Peyer's patch (tissue), 4 donors: Measurements from ENCODE around the gene CEP85L. TPM values are rescaled to one million over a fixed set of nuclear protein-coding genes. Genes with fewer than 3 reads are reported as not detected.

Experiments used
- DNase-seq, 3 donors: peaks; one replicate each; pipeline ENCODE4 v3.0.0-alpha.2; 2017 to 2019
- H3K27ac ChIP-seq, 4 donors: fragments of 200-600 bp; sonication (generic); one replicate each; pipeline ENCODE4 v1.5.1; 2016 to 2019
- H3K27me3 ChIP-seq, 2 donors: fragments of 200-600 bp; sonication (generic); one replicate each; pipeline ENCODE4 v1.5.1; 2019
- H3K36me3 ChIP-seq, 3 donors: fragments of 200-600 bp; sonication (generic); one replicate each; pipeline ENCODE4 v1.5.1; 2016 to 2019
- H3K4me1 ChIP-seq, 4 donors: fragments of 200-600 bp; sonication (generic); one replicate each; pipeline ENCODE4 v1.5.1; 2016 to 2019
- H3K4me3 ChIP-seq, 4 donors: fragments of 200-600 bp; sonication (generic); 1 replicate in 3 of 4; 2 replicates in 1 of 4; pipeline ENCODE4 v1.5.1; 2016 to 2019; ENCODE audit warnings: mild to moderate bottlenecking in 1 of 4
- H3K9me3 ChIP-seq, 4 donors: fragments of 200-600 bp; sonication (generic); one replicate each; pipeline ENCODE4 v1.5.1; 2016 to 2019; ENCODE audit warnings: mild to moderate bottlenecking in 1 of 4
- POLR2A ChIP-seq, 2 donors: fragments of 450-650 bp; IDR thresholded peaks; one replicate each; pipeline ENCODE4 v1.5.1; 2017; ENCODE audit warnings: antibody characterized with exemption in 2 of 2, mild to moderate bottlenecking in 2 of 2, moderate library complexity in 2 of 2
- total RNA-seq, 4 donors: library from RNA; depleted of rRNA; stranded (reverse); fragments of >200 nt; gene quantifications; one replicate each; pipeline ENCODE4 v1.1.0, GENCODE V29; 2016
- TF ChIP-seq, protein P1 (sequence below), 6 experiments: fragments of 450-650 bp in 4 of 6; fragments of 200-600 bp in 2 of 6; sonication (generic) in 1 of 6; IDR thresholded peaks; one replicate each; pipeline ENCODE4 v1.5.1; 2017 to 2019; ENCODE audit warnings: antibody characterized with exemption in 6 of 6, mild to moderate bottlenecking in 3 of 6, moderate library complexity in 1 of 6

The CEP85L gene
- total RNA-seq, 4 donors from 2014 or later = 3.2 to 22.3 (median 7.5) TPM

DNA sequence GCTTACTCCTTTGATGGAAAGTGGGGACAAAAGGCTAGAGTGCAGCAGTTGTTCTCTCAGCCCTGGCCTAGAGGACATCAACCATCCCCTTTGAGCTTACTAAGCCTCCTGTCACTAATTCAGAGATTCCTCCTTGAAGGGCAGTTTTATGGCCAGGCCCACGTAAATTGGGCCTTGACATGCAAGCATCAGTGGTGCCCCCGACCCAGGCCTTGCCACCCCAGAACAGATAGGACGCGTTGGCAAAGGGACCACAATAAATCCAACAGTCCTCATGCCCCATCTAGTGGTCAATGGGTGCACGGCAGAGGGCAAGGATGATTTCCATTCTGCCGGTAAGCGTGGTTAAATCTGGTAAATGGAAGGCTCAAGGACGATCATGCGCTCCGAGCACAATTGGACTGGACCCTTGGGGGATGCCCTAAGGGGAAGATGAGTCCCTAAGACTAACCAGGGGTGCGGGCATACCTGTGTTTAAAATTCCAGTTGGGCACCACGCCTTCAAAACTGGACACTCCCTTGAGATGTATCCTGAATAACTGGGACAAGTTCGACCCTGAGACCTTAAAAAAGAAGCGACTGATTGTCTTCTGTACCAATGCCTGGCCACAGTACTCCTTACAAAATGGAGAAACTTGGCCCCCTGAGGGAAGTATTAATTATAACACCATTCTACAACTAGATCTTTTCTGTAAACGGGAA lies 32.6 kb downstream of the CEP85L start:
- DNase-seq = peak; percentile 62 to 85 (median 66)
- TF ChIP-seq POLR2A (IDR thresholded peaks at IDR 0.05) = no peak
- TF ChIP-seq, protein P1, sequence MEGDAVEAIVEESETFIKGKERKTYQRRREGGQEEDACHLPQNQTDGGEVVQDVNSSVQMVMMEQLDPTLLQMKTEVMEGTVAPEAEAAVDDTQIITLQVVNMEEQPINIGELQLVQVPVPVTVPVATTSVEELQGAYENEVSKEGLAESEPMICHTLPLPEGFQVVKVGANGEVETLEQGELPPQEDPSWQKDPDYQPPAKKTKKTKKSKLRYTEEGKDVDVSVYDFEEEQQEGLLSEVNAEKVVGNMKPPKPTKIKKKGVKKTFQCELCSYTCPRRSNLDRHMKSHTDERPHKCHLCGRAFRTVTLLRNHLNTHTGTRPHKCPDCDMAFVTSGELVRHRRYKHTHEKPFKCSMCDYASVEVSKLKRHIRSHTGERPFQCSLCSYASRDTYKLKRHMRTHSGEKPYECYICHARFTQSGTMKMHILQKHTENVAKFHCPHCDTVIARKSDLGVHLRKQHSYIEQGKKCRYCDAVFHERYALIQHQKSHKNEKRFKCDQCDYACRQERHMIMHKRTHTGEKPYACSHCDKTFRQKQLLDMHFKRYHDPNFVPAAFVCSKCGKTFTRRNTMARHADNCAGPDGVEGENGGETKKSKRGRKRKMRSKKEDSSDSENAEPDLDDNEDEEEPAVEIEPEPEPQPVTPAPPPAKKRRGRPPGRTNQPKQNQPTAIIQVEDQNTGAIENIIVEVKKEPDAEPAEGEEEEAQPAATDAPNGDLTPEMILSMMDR (IDR thresholded peaks at IDR 0.05) = peak; percentile 58 to 88 (median 80)

DNA sequence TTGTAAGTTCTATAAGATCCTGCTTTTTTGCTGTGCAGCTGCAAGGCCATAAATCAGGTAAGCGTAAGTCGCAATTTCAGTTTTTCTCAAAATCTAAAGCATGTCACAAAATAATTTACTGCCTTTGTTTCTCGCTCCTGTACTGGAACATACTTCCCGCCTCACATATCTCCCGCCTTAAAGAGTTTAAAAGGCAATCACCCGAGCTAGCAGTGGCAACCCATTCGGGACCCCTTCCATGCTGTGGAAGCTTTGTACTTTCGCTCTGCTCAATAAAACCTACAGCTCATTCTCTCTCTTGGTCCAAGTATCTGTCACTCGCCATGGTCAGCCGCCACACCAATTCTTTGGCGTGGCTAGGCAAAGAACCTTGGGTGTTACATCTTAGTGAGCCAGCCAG lies 34.0 kb downstream of the CEP85L start:
- H3K27me3 ChIP-seq = no peaks in the 10 kb centered on the region
- no peak overlapping the region for H3K4me3 ChIP-seq
- H3K4me1 ChIP-seq = no peaks in the 10 kb centered on the region
- TF ChIP-seq, protein P1 (IDR thresholded peaks at IDR 0.05) = no peak
- TF ChIP-seq POLR2A (IDR thresholded peaks at IDR 0.05) = no peak
- no peak overlapping the region for H3K27ac ChIP-seq
- H3K9me3 ChIP-seq = no peaks in the 10 kb centered on the region
- DNase-seq = no peak
- H3K36me3 ChIP-seq = no peaks in the 10 kb centered on the region

More for the DNA sequence above, 32.6 kb downstream of the CEP85L start:
- Histone ChIP-seq H3K27me3 (no peaks in the 10 kb centered on the region), H3K4me1 (no peaks in the 10 kb centered on the region), H3K9me3 (no peaks in the 10 kb centered on the region), H3K27ac (no peak overlapping the region), H3K36me3 (no peaks in the 10 kb centered on the region), H3K4me3 (no peak overlapping the region)

DNA sequence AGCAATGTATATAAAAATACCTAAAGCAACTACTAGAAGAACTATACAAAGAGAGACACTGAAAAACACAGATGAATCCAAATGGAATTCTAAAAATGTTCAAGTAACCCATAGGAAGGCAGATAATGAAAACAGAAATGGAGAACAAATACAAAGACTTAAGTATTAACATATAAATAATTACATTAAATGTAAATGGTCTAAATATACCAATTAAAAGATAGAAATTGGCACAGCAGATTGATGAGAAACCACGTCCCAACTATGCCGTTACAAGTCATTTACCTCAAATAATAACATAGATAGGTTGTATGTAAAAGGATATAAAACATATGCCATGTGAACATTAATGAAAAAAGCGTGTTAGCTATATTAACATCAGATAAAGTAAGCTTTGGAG lies 40.1 kb downstream of the CEP85L start:
- no peak for DNase-seq

DNA sequence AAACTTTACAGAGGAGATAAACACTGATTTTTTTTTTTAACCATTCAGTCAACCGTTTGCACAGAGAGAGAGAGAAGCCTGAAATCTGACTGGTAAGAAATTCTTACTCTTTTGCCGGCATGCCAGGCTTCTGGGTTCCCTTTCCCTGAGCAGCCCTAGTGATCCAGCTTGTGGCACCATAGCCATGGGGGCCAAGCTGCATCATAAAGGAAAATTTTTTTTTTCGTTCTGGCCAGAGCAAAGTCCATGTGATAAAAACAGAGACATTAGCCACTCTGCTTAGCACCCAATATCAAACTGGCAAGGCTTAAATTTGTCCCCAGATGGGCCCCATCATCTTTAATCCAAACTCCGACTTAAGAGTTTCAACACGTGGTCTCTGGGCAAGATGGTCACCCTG lies 44.5 kb downstream of the CEP85L start:
- H3K4me3 ChIP-seq = no peak overlapping the region
- H3K36me3 ChIP-seq = no peaks in the 10 kb centered on the region
- TF ChIP-seq POLR2A (IDR thresholded peaks at IDR 0.05) = no peak
- TF ChIP-seq, protein P1 (IDR thresholded peaks at IDR 0.05) = no peak
- H3K9me3 ChIP-seq = no peaks in the 10 kb centered on the region
- peaks cover 0 to 5% (median 0%) of the 10 kb centered on the region in 4 donors for H3K4me1 ChIP-seq
- DNase-seq = no peak
- no peak overlapping the region for H3K27ac ChIP-seq
- no peaks in the 10 kb centered on the region for H3K27me3 ChIP-seq

More for the DNA sequence above, 40.1 kb downstream of the CEP85L start:
- TF ChIP-seq POLR2A (IDR thresholded peaks at IDR 0.05) = no peak
- TF ChIP-seq, protein P1 (IDR thresholded peaks at IDR 0.05) = no peak
- Histone ChIP-seq H3K9me3 (no peaks in the 10 kb centered on the region), H3K4me1 (peaks cover 0 to 5% (median 0%) of the 10 kb centered on the region in 4 donors), H3K27me3 (no peaks in the 10 kb centered on the region), H3K27ac (no peak overlapping the region), H3K4me3 (no peak overlapping the region), H3K36me3 (no peaks in the 10 kb centered on the region)

DNA sequence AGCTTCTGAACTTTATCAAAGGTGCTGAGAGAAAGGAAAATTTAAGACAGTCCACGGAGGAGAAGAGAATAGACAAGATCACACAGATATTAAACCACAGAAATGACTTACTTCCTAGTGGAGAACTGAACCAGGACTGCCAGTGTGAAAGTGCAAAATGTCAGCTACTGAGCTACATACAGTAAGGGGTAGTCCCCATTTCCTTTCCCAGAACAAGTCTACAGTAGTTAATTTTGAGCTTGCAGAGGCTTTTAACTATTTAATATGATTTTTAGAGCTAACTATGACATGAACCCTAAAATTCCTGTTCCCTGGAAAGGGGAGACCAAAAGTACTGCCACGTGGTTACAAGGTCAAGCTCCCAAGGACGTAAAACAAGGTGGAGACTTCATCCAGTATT lies 45.1 kb downstream of the CEP85L start:
- no peak for DNase-seq
- Histone ChIP-seq H3K4me3 (no peak overlapping the region), H3K27ac (no peak overlapping the region), H3K9me3 (no peaks in the 10 kb centered on the region), H3K36me3 (no peaks in the 10 kb centered on the region), H3K27me3 (no peaks in the 10 kb centered on the region), H3K4me1 (peaks cover 0 to 5% (median 0%) of the 10 kb centered on the region in 4 donors)
- TF ChIP-seq, protein P1 (IDR thresholded peaks at IDR 0.05) = no peak
- no peak for TF ChIP-seq POLR2A (IDR thresholded peaks at IDR 0.05)
